Stimulated activated CD4-positive, alpha-beta T cell treated with anti-CD3 and anti-CD28 coated beads, Interleukin-4, amount 100 ng/mL, for 1 hour (primary cell): Measurements from ENCODE around the gene ARHGAP24.

Experiments
- DNase-seq: peaks from one replicate; pipeline ENCODE4 v3.0.0-alpha.2; 2020

Gene ARHGAP24

GRCh38 chr4:85748654-85749053, 273.7 kb downstream of the ARHGAP24 start:
- no peak for DNase-seq

- DNase-seq: no peak
These were observed 276.9 kb downstream of the ARHGAP24 start for GRCh38 chr4:85751866-85752265.

GRCh38 chr4:85755285-85755684, 280.3 kb downstream of the ARHGAP24 start:
- DNase-seq: no peak

- DNase-seq: no peak
These were observed 282.0 kb downstream of the ARHGAP24 start for GRCh38 chr4:85756938-85757337.

GRCh38 chr4:85759388-85759787, 284.4 kb downstream of the ARHGAP24 start:
- no peak for DNase-seq

GRCh38 chr4:85760511-85760910, 285.6 kb downstream of the ARHGAP24 start:
- DNase-seq: no peak

GRCh38 chr4:85761803-85762528, 287.0 kb downstream of the ARHGAP24 start:
- no peak for DNase-seq

- DNase-seq: no peak
These were observed 287.6 kb downstream of the ARHGAP24 start for GRCh38 chr4:85762529-85762871.

GRCh38 chr4:85763202-85763601, 288.3 kb downstream of the ARHGAP24 start:
- no peak for DNase-seq

- no peak for DNase-seq
These were observed 292.7 kb downstream of the ARHGAP24 start for GRCh38 chr4:85767649-85768048.

GRCh38 chr4:85769009-85769408, 294.1 kb downstream of the ARHGAP24 start:
- no peak for DNase-seq

GRCh38 chr4:85772470-85772869, 297.5 kb downstream of the ARHGAP24 start:
- DNase-seq: no peak

- no peak for DNase-seq
These were observed 298.4 kb downstream of the ARHGAP24 start for GRCh38 chr4:85773372-85773771.

GRCh38 chr4:85774000-85774399, 299.1 kb downstream of the ARHGAP24 start:
- DNase-seq: no peak

GRCh38 chr4:85774489-85774888, 299.5 kb downstream of the ARHGAP24 start:
- no peak for DNase-seq

GRCh38 chr4:85776096-85776495, 301.1 kb downstream of the ARHGAP24 start:
- no peak for DNase-seq

GRCh38 chr4:85776579-85776978, 301.6 kb downstream of the ARHGAP24 start:
- no peak for DNase-seq

GRCh38 chr4:85777908-85778631, 303.1 kb downstream of the ARHGAP24 start:
- no peak for DNase-seq

- no peak for DNase-seq
These were observed 303.7 kb downstream of the ARHGAP24 start for GRCh38 chr4:85778632-85779131.

- no peak for DNase-seq
These were observed 304.2 kb downstream of the ARHGAP24 start for GRCh38 chr4:85779165-85779564.

- no peak for DNase-seq
These were observed 305.7 kb downstream of the ARHGAP24 start for GRCh38 chr4:85780664-85781063.

GRCh38 chr4:85783483-85783882, 308.5 kb downstream of the ARHGAP24 start:
- no peak for DNase-seq

GRCh38 chr4:85783900-85784299, 308.9 kb downstream of the ARHGAP24 start:
- DNase-seq: no peak

- DNase-seq: no peak
These were observed 309.4 kb downstream of the ARHGAP24 start for GRCh38 chr4:85784348-85784747.
